IMR-90 (cell line): ENCODE data around the gene BASP1. TPM values are rescaled to one million over a fixed set of nuclear protein-coding genes. Genes with fewer than 3 reads are reported as not detected.

ENCODE experiments used
- ATAC-seq: fragments of 200-7000 bp; cut with Tn5 transposase; 2 replicates; pipeline ENCODE4 v1.9.1; 2020; ENCODE audit warnings: low read depth, mild to moderate bottlenecking, moderate library complexity
- BruUV-seq: library from RNA; stranded (reverse); fragments of 400-500 nt; replicated peaks from 2 replicates; lab custom pipeline; 2021; lab: Mats Ljungman, UMichigan
- CTCF ChIA-PET: fragments of 300-600 bp; formaldehyde crosslinking; extraction: SDS; loops from one replicate; lab custom pipeline; 2021; ENCODE audit warnings: antibody characterized with exemption; lab: Yijun Ruan, JAX
- POLR2A ChIA-PET: fragments of 300-600 bp; sonication (Branson Sonifier 250); formaldehyde crosslinking; loops from one replicate; lab custom pipeline; 2022; ENCODE audit warnings: antibody characterized with exemption; ENCODE audit not compliant: unreplicated experiment; lab: Charles Lee
- DNase-seq: peaks from one replicate; pipeline ENCODE4 v3.0.0; 2013
- H2AFZ ChIP-seq: replicated peaks from 2 replicates; pipeline ENCODE3; 2013; ENCODE audit warnings: low read length, mild to moderate bottlenecking; ENCODE audit not compliant: poor library complexity
- H2AK5ac ChIP-seq: 2 replicates; pipeline ENCODE4 v1.6.1; 2013; ENCODE audit warnings: low read depth, low read length, inconsistent platforms
- H2AK9ac ChIP-seq: replicated peaks from 2 replicates; pipeline ENCODE3; 2013; ENCODE audit warnings: mild to moderate bottlenecking, low read depth, low read length, moderate library complexity; ENCODE audit not compliant: poor library complexity
- H2BK120ac ChIP-seq: 2 replicates; pipeline ENCODE4 v1.6.1; 2013; ENCODE audit warnings: low read depth, low read length, inconsistent platforms
- H2BK15ac ChIP-seq: 3 replicates; pipeline ENCODE4 v1.6.1; 2013; ENCODE audit warnings: low read depth, low read length, inconsistent platforms
- H2BK20ac ChIP-seq: 2 replicates; pipeline ENCODE4 v1.6.1; 2013; ENCODE audit warnings: low read depth, mild to moderate bottlenecking, inconsistent platforms, low read length, moderate library complexity
- H2BK5ac ChIP-seq: 2 replicates; pipeline ENCODE4 v1.6.1; 2013; ENCODE audit warnings: mild to moderate bottlenecking, low read depth, low read length, inconsistent platforms; ENCODE audit not compliant: poor library complexity, severe bottlenecking
- H3K14ac ChIP-seq: replicated peaks from 2 replicates; pipeline ENCODE4 v1.6.1; 2013; ENCODE audit warnings: low read depth, low read length, inconsistent platforms
- H3K18ac ChIP-seq: 2 replicates; pipeline ENCODE4 v1.6.1; 2013; ENCODE audit warnings: low read depth, low read length, control low read depth
- H3K23ac ChIP-seq: 2 replicates; pipeline ENCODE4 v1.6.1; 2013; ENCODE audit warnings: low read depth, low read length, inconsistent platforms
- H3K27ac ChIP-seq: 2 replicates; pipeline ENCODE4 v1.5.1; 2013; ENCODE audit warnings: mild to moderate bottlenecking, control low read depth, low read length; ENCODE audit not compliant: insufficient read depth
- H3K27me3 ChIP-seq: 2 replicates; pipeline ENCODE4 v1.6.1; 2013; ENCODE audit warnings: low read length; ENCODE audit not compliant: control insufficient read depth, insufficient read depth
- H3K36me3 ChIP-seq: 2 replicates; pipeline ENCODE4 v1.6.1; 2013; ENCODE audit warnings: low read length, mixed read lengths; ENCODE audit not compliant: control insufficient read depth, insufficient read depth
- H3K4ac ChIP-seq: 2 replicates; pipeline ENCODE4 v1.6.1; 2013; ENCODE audit warnings: low read depth, low read length, inconsistent platforms
- H3K4me1 ChIP-seq: 2 replicates; pipeline ENCODE4 v1.6.1; 2013; ENCODE audit warnings: low read length, mixed read lengths; ENCODE audit not compliant: control insufficient read depth, insufficient read depth
- H3K4me2 ChIP-seq: 2 replicates; pipeline ENCODE4 v1.6.1; 2013; ENCODE audit warnings: low read depth, mild to moderate bottlenecking, control low read depth, low read length, moderate library complexity
- H3K4me3 ChIP-seq: 2 replicates; pipeline ENCODE4 v1.5.1; 2013; ENCODE audit warnings: low read depth, mild to moderate bottlenecking, control low read depth, low read length, moderate library complexity; ENCODE audit not compliant: insufficient read depth
- H3K56ac ChIP-seq: 2 replicates; pipeline ENCODE4 v1.6.1; 2013; ENCODE audit warnings: low read length, inconsistent platforms; ENCODE audit not compliant: insufficient read depth; ENCODE audit errors: extremely low read depth
- H3K79me1 ChIP-seq, 2 experiments: 2 replicates each; pipeline ENCODE4 v1.6.1; 2013; ENCODE audit warnings: low read length in 2 of 2, inconsistent platforms in 1 of 2, low read depth in 1 of 2
- H3K9ac ChIP-seq: 2 replicates; pipeline ENCODE4 v1.6.1; 2013; ENCODE audit warnings: low read depth, low read length, control low read depth
- H3K9me1 ChIP-seq: 2 replicates; pipeline ENCODE4 v1.6.1; 2013; ENCODE audit warnings: low read length, inconsistent platforms; ENCODE audit not compliant: insufficient read depth
- H3K9me3 ChIP-seq: 2 replicates; pipeline ENCODE4 v1.6.1; 2013; ENCODE audit warnings: low read length; ENCODE audit not compliant: control insufficient read depth, insufficient read depth
- H4K20me1 ChIP-seq: 2 replicates; pipeline ENCODE4 v1.6.1; 2013; ENCODE audit warnings: low read length, inconsistent platforms; ENCODE audit not compliant: insufficient read depth
- H4K5ac ChIP-seq: 2 replicates; pipeline ENCODE4 v1.6.1; 2013; ENCODE audit warnings: mild to moderate bottlenecking, low read depth, low read length, control low read depth
- H4K8ac ChIP-seq, 2 experiments: 2 replicates each; pipeline ENCODE4 v1.6.1; 2013; ENCODE audit warnings: low read depth in 2 of 2, low read length in 2 of 2, control low read depth in 1 of 2, inconsistent platforms in 1 of 2
- H4K91ac ChIP-seq: 2 replicates; pipeline ENCODE4 v1.6.1; 2013; ENCODE audit warnings: low read depth, low read length, inconsistent platforms; ENCODE audit not compliant: insufficient read depth
- BHLHE40 ChIP-seq: fragments of 150-350 bp; IDR thresholded peaks from 2 replicates; pipeline ENCODE4 v1.6.1; 2016; ENCODE audit warnings: mild to moderate bottlenecking, low read depth, low read length
- CHD1 ChIP-seq: IDR thresholded peaks from 2 replicates; pipeline ENCODE4 v1.6.1; 2012; ENCODE audit warnings: low read depth, low read length, improper control_type of control experiment
- CTCF ChIP-seq: conservative IDR thresholded peaks from 2 replicates; pipeline ENCODE4 v1.5.1; 2012; ENCODE audit warnings: mild to moderate bottlenecking, low read depth, low read length, improper control_type of control experiment
- ELK1 ChIP-seq: fragments of 150-350 bp; IDR thresholded peaks from 2 replicates; pipeline ENCODE4 v1.6.1; 2016; ENCODE audit warnings: low read depth, mild to moderate bottlenecking, low read length, moderate library complexity, borderline replicate concordance
- FOS ChIP-seq: fragments of 150-350 bp; IDR thresholded peaks from 2 replicates; pipeline ENCODE4 v1.6.1; 2016; ENCODE audit warnings: low read depth, low read length
- MAFK ChIP-seq: IDR thresholded peaks from 2 replicates; pipeline ENCODE4 v1.6.1; 2012; ENCODE audit warnings: low read depth, low read length, improper control_type of control experiment
- MAZ ChIP-seq: IDR thresholded peaks from 2 replicates; pipeline ENCODE4 v1.6.1; 2012; ENCODE audit warnings: low read depth, mild to moderate bottlenecking, low read length, improper control_type of control experiment, moderate library complexity, borderline replicate concordance
- MXI1 ChIP-seq: IDR thresholded peaks from 2 replicates; pipeline ENCODE4 v1.6.1; 2012; ENCODE audit warnings: low read depth, mild to moderate bottlenecking, low read length, moderate library complexity, borderline replicate concordance
- POLR2A ChIP-seq: IDR thresholded peaks from 2 replicates; pipeline ENCODE4 v1.6.1; 2012; ENCODE audit warnings: mild to moderate bottlenecking, low read depth, low read length
- RAD21 ChIP-seq: IDR thresholded peaks from 2 replicates; pipeline ENCODE4 v1.6.1; 2012; ENCODE audit warnings: low read length, improper control_type of control experiment
- SMC3 ChIP-seq: fragments of 150-350 bp; IDR thresholded peaks from 2 replicates; pipeline ENCODE4 v1.6.1; 2016; ENCODE audit warnings: low read depth, mild to moderate bottlenecking, antibody characterized with exemption, low read length, moderate library complexity
- WGBS, 2 experiments: methylation state at CpG; one replicate each; pipeline versions ENCODE4 v1.1.5 to v1.1.7; 2013; ENCODE audit warnings: missing lambda C conversion rate in 2 of 2; ENCODE audit not compliant: insufficient read length in 1 of 2; ENCODE audit errors: extremely low coverage in 2 of 2; 5-methylcytosine and 5-hydroxymethylcytosine counted together
- dilution Hi-C: fragments of 300-500 bp; cut with HindIII; formaldehyde crosslinking; loops from one replicate; pipeline ENCODE4 v1.14.3; 2018; ENCODE audit warnings: low sequenced_read_pairs; ENCODE audit not compliant: unreplicated experiment
- in situ Hi-C: fragments of 300-500 bp; cut with MboI; formaldehyde crosslinking; loops from 3 replicates; pipeline ENCODE4 v1.14.3; 2019; ENCODE audit warnings: low sequenced_read_pairs, inconsistent platforms, mixed read lengths
- intact Hi-C: fragments of 100-400 bp; cut with micrococcal nuclease; formaldehyde crosslinking; loops from 2 replicates; pipeline ENCODE4 v1.10.0; 2022
- polyA plus RNA-seq, 3 experiments: library from polyadenylated mRNA; depleted of rRNA; stranded (reverse); fragments of >200 nt; gene quantifications; 2 replicates each; pipeline ENCODE4 v1.2.3, GENCODE V29; 2012; ENCODE audit warnings: low replicate concordance in 1 of 3
- total RNA-seq: library from RNA; depleted of rRNA; stranded (reverse); fragments of >200 nt; gene quantifications from 2 replicates; pipeline ENCODE4 v1.2.3, GENCODE V29; 2012
- TF ChIP-seq, protein P1 (sequence below): fragments of 150-350 bp; IDR thresholded peaks from 2 replicates; pipeline ENCODE4 v1.6.1; 2017; ENCODE audit warnings: mild to moderate bottlenecking, antibody characterized with exemption, low read length, low read depth

BASP1 gene
- total and polyA plus RNA-seq, 2 of the 4 experiments (the other 2 are of a cell fraction): 39.6 to 103 TPM

- CTCF ChIA-PET: interaction anchor here (0.6 kb wide), 1 partner anchor 65 kb away, joined by 7 read pairs; no protein-coding TSS in a partner anchor
These were observed 65.6 kb downstream of the BASP1 start for GRCh38 chr5:17283121-17283415.

More at GRCh38 chr5:17283121-17283415, 65.6 kb downstream of the BASP1 start:
- H3K9ac ChIP-seq: no peak overlapping the region
- POLR2A ChIA-PET: no interaction called here
- no peak overlapping the region for H3K23ac ChIP-seq
- H3K36me3 ChIP-seq: peaks cover 2% of the 10 kb centered on the region; the same call in 1 of the 2 replicates
- TF ChIP-seq RAD21 (no peak), CHD1 (no peak), BHLHE40 (no peak), POLR2A (no peak), MAZ (no peak), MXI1 (no peak), SMC3 (no peak), ELK1 (no peak), MAFK (no peak), FOS (no peak), CTCF (no peak)
- TF ChIP-seq, protein P1, sequence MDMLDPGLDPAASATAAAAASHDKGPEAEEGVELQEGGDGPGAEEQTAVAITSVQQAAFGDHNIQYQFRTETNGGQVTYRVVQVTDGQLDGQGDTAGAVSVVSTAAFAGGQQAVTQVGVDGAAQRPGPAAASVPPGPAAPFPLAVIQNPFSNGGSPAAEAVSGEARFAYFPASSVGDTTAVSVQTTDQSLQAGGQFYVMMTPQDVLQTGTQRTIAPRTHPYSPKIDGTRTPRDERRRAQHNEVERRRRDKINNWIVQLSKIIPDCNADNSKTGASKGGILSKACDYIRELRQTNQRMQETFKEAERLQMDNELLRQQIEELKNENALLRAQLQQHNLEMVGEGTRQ: no peak
- no peak overlapping the region for H2BK5ac ChIP-seq
- intact Hi-C loops: loop anchor here (2.0 to 10.0 kb wide), 3 partner anchors 66 to 832 kb away; partner anchors contain the start of gene BASP1
- no peaks in the 10 kb centered on the region for H3K9me1 ChIP-seq
- no peak overlapping the region for H3K56ac ChIP-seq
- H3K14ac ChIP-seq: no peak overlapping the region
- DNase-seq: no peak
- WGBS, 2 experiments: no CpG with 5 or more reads among the region's 2 CpGs
- in situ Hi-C loops: no loop called here
- peaks cover 0 to 6% of the 10 kb centered on the region in 2 experiments; a peak in 2 of 4 replicates for H3K79me1 ChIP-seq
- H2BK20ac ChIP-seq: no peak overlapping the region
- no peak for ATAC-seq
- dilution Hi-C loops: no loop called here
- no peaks in the 10 kb centered on the region for H3K4me1 ChIP-seq
- no peaks in the 10 kb centered on the region for H4K20me1 ChIP-seq
- H2AFZ ChIP-seq: no peak overlapping the region
- H4K8ac ChIP-seq: no peak overlapping the region
- no peak overlapping the region for H3K4ac ChIP-seq
- H2AK9ac ChIP-seq: no peak overlapping the region
- 0 out of 2 replicates have a peak overlapping the region, but pooled peaks have one; percentile 26 for H2AK5ac ChIP-seq
- no peak overlapping the region for H3K4me3 ChIP-seq
- H2BK120ac ChIP-seq: no peak overlapping the region
- no peak overlapping the region for H3K18ac ChIP-seq
- no peak overlapping the region for H4K91ac ChIP-seq
- H3K27ac ChIP-seq: no peak overlapping the region
- BruUV-seq: no TSS peak
- H3K4me2 ChIP-seq: no peak overlapping the region
- H3K9me3 ChIP-seq: no peaks in the 10 kb centered on the region
- no peak overlapping the region for H4K5ac ChIP-seq
- no peaks in the 10 kb centered on the region for H3K27me3 ChIP-seq
- 0 out of 3 replicates have a peak overlapping the region, but pooled peaks have one; percentile 60 for H2BK15ac ChIP-seq
